Gastroesophageal sphincter (tissue), 3 donors: Measurements from ENCODE around the gene MMD2.
"Not testable (repeated sequence)": the region's sequence is repeated elsewhere in the genome, so short reads cannot be mapped to it uniquely, and the experiment has no call there.

Source experiments
- POLR2A ChIP-seq, 2 donors: fragments of 450-650 bp; IDR thresholded peaks; one replicate each; pipeline ENCODE4 v1.6.1; 2017; ENCODE audit warnings: antibody characterized with exemption in 2 of 2, mild to moderate bottlenecking in 2 of 2, moderate library complexity in 1 of 2
- POLR2AphosphoS5 ChIP-seq: sonication (generic); formaldehyde crosslinking; IDR thresholded peaks from one replicate; pipeline ENCODE4 v1.6.1; 2017; ENCODE audit warnings: antibody characterized with exemption
- TF ChIP-seq, protein P1 (sequence below), 4 experiments: fragments of 200-600 bp in 2 of 4; fragments of 450-650 bp in 2 of 4; sonication (generic) in 1 of 4; IDR thresholded peaks; one replicate each; pipeline ENCODE4 v1.5.1; 2017 to 2019; ENCODE audit warnings: antibody characterized with exemption in 4 of 4, mild to moderate bottlenecking in 2 of 4, moderate library complexity in 2 of 4

DNA sequence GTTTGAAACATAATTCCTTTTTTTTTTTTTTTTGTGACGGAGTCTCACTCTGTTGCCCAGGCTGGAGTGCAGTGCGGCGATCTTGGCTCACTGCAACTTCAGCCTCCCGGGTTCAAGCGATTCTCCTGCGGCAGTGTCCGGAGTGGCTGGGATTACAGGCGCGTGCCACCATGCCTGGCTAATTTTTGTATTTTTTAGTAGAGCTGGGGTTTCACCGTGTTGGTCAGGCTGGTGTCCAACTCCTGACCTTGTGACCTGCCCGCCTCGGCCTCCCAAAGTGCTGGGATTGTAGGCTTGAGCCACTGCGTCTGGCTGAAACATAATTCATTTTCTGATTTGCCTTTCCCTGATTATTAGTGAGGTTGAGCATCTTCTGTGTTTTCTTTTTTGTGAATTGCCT lies 16.6 kb upstream of the MMD2 start:
- TF ChIP-seq, protein P1, sequence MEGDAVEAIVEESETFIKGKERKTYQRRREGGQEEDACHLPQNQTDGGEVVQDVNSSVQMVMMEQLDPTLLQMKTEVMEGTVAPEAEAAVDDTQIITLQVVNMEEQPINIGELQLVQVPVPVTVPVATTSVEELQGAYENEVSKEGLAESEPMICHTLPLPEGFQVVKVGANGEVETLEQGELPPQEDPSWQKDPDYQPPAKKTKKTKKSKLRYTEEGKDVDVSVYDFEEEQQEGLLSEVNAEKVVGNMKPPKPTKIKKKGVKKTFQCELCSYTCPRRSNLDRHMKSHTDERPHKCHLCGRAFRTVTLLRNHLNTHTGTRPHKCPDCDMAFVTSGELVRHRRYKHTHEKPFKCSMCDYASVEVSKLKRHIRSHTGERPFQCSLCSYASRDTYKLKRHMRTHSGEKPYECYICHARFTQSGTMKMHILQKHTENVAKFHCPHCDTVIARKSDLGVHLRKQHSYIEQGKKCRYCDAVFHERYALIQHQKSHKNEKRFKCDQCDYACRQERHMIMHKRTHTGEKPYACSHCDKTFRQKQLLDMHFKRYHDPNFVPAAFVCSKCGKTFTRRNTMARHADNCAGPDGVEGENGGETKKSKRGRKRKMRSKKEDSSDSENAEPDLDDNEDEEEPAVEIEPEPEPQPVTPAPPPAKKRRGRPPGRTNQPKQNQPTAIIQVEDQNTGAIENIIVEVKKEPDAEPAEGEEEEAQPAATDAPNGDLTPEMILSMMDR (IDR thresholded peaks at IDR 0.05), result not testable (repeated sequence)
- TF ChIP-seq POLR2A (IDR thresholded peaks at IDR 0.05); POLR2AphosphoS5: not testable (repeated sequence)
